ENCODE measurements around the gene NFATC2IP.
A peak's percentile ranks its signal among the peaks of the same experiment; 100 is the strongest.
"Not testable (repeated sequence)": the region's sequence is repeated elsewhere in the genome, so short reads cannot be mapped to it uniquely, and the experiment has no call there.

NFATC2IP gene

GRCh38 chr16:28926284-28926683 is 24.5 kb upstream of the NFATC2IP start:
- DNase-seq (ENCODE audit: low spot score): not testable (repeated sequence)

- no peak for DNase-seq (ENCODE audit: low spot score)
Measured at GRCh38 chr16:28927815-28928214, 22.9 kb upstream of the NFATC2IP start.

GRCh38 chr16:28930203-28930602 is 20.5 kb upstream of the NFATC2IP start:
- no peak for DNase-seq (ENCODE audit: low spot score)

- DNase-seq (ENCODE audit: low spot score): no peak
Measured at GRCh38 chr16:28930652-28931051, 20.1 kb upstream of the NFATC2IP start.

- no peak for DNase-seq (ENCODE audit: low spot score)
Measured at GRCh38 chr16:28931801-28932225, 18.9 kb upstream of the NFATC2IP start, which contains the start of gene CD19. CD19 (plus strand) TSS chr16:28931971; CDS start chr16:28932001, 30 bp downstream.

- DNase-seq (ENCODE audit: low spot score): no peak
Measured at GRCh38 chr16:28932339-28933141, 18.2 kb upstream of the NFATC2IP start.

GRCh38 chr16:28933171-28933570 is 17.6 kb upstream of the NFATC2IP start:
- no peak for DNase-seq (ENCODE audit: low spot score)

- DNase-seq (ENCODE audit: low spot score): no peak
Measured at GRCh38 chr16:28935346-28935745, 15.4 kb upstream of the NFATC2IP start.

- DNase-seq (ENCODE audit: low spot score): peak; percentile 80
Measured at GRCh38 chr16:28935924-28936783, 14.6 kb upstream of the NFATC2IP start.

GRCh38 chr16:28936784-28937155 is 14.0 kb upstream of the NFATC2IP start:
- DNase-seq (ENCODE audit: low spot score): no peak

GRCh38 chr16:28937222-28937876 is 13.4 kb upstream of the NFATC2IP start:
- DNase-seq (ENCODE audit: low spot score): no peak

- DNase-seq (ENCODE audit: low spot score): no peak
Measured at GRCh38 chr16:28938721-28939120, 12.0 kb upstream of the NFATC2IP start.

- DNase-seq (ENCODE audit: low spot score): not testable (repeated sequence)
Measured at GRCh38 chr16:28939825-28940224, 10.9 kb upstream of the NFATC2IP start.

GRCh38 chr16:28943281-28943680 is 7.5 kb upstream of the NFATC2IP start:
- DNase-seq (ENCODE audit: low spot score): no peak

GRCh38 chr16:28946681-28947080 is 4.1 kb upstream of the NFATC2IP start:
- no peak for DNase-seq (ENCODE audit: low spot score)

GRCh38 chr16:28951410-28951943 is 740 bp downstream of the NFATC2IP start:
- DNase-seq (ENCODE audit: low spot score): no peak

- DNase-seq (ENCODE audit: low spot score): no peak
Measured at GRCh38 chr16:28958216-28958615, 7.5 kb downstream of the NFATC2IP start.

- DNase-seq (ENCODE audit: low spot score): no peak
Measured at GRCh38 chr16:28958836-28959235, 8.1 kb downstream of the NFATC2IP start.

GRCh38 chr16:28964072-28964471 is 13.3 kb downstream of the NFATC2IP start:
- DNase-seq (ENCODE audit: low spot score): no peak

- no peak for DNase-seq (ENCODE audit: low spot score)
Measured at GRCh38 chr16:28964496-28964895, 13.8 kb downstream of the NFATC2IP start.

- no peak for DNase-seq (ENCODE audit: low spot score)
Measured at GRCh38 chr16:28967156-28967555, 16.4 kb downstream of the NFATC2IP start.

GRCh38 chr16:28969696-28970095 is 19.0 kb downstream of the NFATC2IP start:
- not testable (repeated sequence) for DNase-seq (ENCODE audit: low spot score)

Data from left forelimb (tissue), 1 donor.